CD4-positive, alpha-beta T cell treated with Interleukin-4 for 1 hour (primary cell): ENCODE data around the gene PHF20.
"Not testable (repeated sequence)": the region's sequence is repeated elsewhere in the genome, so short reads cannot be mapped to it uniquely, and the experiment has no call there.

Experiments
- DNase-seq, 2 donors: peaks; one replicate each; pipeline ENCODE4 v3.0.0-alpha.2; 2020 to 2022

PHF20 gene

DNA sequence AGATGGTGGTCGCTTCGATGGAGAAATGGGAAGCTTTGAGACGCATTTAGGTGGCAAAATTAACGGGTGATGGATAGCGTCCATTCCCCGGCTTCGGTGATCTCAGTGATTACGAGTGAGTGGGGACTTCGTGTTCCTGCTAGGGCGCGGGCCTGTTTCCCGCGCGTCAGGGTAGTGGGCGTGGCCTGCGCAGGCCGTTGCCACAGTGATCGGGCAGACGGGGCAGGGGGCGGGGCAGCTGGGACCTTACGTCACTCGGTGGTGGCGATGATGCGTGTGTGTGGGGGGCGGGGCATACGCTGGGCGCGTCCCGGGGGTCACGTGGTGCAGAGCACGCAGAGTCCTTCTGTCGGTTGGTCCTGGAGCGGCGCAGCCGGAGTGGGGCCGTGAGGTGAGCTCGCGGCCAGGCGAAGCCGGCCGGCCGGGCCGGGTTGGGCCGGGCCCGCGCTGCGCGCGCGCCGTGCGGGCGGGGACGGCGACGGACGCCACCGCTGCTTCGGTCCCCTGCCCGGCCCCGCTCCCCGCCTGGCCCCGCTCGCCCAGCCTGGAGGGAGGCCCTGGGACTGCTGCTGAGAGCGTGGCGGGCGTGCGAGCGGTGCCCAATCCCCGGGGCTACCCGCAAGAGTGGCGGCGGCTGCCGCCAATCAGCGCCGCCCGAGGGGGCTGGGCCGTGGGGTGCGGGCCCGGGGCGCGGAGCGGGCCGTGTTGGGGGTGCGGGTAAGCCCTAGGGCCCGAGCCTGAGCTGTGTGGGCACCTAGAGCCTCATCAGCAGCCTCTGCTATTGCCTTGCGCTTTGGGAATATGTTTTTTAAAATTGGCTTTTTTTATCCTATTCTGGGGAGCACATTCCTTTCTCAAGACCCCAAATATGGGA lies at the start of gene PHF20:
Gene PHF20 (plus strand): TSS at position 327 of the 874 bp plus-strand sequence. CDS start 29,508 bp downstream, outside the sequence.
- DNase-seq = peak; percentile 99 to 100

DNA sequence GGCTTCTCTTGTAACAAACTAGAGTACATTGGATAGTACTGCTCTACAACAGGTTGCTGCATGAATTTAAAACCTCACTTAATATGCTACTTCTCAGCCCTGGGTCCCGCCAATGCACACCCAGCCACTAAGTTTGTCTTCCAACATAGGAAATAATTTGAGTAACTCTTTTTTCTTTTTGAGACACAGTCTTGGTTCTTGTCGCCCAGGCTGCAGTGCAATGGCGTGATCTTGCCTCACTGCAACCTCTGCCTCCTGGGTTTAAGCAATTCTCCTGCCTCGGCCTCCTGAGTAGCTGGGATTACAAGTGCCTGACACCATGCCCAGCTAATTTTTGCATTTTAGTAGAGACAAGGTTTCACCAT lies 48.6 kb upstream of the PHF20 start:
- not testable (repeated sequence) for DNase-seq

DNA sequence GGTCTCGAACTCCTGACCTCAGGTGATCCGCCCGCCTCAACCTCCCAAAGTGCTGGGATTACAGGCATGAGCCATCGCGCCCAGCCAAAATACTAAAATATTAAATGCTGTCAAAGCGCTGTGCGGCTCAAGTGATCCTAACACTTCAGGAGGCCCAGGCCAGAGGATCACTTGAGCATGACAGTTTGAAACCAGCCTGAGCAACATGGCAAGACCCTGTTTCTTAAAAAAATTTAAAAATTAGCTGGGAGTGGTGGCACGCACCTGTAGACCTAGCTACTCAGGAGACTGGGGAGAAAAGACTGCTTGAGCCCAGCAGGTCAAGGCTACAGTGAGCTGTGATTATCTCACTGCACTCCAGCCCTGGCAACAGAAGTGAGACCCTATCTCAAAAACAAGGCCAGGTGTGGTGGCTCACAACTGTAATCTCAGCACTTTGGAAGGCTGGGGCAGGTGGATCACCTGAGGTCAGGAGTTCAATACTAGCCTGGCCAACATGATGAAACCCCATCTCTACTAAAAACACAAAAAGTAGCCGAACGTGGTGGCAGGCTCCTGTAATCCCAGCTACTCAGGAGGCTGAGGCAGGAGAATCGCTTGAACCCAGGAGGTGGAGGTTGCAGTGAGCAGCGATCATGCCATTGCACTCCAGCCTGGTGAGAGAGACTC lies 48.0 kb upstream of the PHF20 start:
- not testable (repeated sequence) for DNase-seq

DNA sequence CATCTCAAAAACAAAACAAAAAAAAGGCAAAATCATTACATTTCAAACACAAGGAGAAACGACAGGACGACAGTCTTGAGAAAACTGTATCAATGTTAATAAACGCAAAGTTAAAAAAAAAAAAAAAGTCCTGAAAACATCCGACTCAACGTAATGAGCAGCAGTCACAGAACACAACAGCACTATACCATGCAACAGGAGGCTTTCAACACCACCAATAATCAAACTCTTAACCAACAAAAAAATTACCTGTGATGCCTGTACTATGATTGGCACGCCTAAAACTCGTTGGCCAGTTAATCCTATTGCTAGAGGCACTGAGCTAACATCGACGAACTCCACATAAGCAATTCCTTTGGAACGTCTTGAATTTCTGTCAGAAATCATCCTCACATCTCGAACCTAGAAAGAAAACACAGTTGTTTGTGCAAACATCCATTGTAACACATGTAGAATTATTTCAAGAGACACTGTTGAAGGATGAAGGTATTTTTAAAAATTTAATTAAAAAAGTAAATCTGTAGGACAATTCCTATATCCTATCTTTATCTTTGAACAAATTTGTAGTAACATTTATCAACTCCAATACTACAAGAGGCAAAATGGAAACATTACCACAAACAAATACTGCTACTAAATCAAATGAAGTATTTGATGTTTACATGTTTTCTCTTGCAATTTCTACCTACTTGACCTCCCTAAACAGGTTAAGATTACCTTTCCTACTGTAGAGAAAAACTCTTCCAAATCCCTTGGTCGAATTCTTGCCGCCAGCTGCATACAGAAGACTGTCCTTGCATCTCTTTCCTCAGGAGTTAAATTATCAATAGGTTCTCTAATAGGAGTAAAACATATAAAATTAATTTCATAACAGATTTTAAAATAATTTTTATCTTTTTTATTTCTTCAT lies 47.2 kb upstream of the PHF20 start:
- DNase-seq = no peak

DNA sequence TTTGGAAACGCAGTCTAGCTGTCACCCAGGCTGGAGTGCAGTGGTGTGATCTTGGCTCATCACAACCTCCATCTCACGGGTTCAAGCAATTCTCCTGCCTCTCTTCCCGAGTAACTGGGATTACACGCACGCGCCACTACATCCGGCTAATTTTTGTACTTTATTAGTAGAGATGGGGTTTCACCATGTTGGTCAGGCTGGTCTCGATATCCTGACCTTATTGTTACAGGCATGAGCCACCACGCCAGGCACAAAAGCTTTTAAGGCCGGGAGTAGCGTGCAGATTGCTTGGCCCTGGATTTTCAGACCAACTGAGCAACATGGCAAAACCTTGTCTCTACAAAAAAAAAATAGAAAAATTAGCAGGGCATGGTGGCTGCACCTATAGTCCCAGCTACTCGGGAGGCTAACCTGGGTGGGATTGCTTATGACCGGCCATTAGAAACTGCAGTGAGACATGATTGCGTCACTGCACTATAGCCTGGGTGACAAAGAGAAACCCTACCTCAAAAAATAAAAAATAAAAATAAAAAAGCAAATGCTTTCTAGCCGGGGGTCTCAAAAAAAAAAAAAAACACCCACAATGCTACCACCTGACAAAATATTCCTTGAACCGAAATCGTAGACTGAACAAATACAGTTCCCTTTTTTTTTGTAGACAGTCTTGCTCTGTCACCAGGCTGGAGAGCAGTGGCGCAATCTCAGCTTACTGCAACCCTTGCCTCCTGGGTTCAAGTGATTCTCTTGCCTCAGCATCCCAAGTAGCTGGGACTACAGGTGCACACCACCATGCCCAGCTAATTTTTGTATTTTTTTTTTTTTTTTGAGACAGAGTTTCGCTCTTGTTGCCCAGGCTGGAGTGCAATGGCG lies 44.7 kb upstream of the PHF20 start:
- DNase-seq = peak in 1 of 2 donors; percentile 30

DNA sequence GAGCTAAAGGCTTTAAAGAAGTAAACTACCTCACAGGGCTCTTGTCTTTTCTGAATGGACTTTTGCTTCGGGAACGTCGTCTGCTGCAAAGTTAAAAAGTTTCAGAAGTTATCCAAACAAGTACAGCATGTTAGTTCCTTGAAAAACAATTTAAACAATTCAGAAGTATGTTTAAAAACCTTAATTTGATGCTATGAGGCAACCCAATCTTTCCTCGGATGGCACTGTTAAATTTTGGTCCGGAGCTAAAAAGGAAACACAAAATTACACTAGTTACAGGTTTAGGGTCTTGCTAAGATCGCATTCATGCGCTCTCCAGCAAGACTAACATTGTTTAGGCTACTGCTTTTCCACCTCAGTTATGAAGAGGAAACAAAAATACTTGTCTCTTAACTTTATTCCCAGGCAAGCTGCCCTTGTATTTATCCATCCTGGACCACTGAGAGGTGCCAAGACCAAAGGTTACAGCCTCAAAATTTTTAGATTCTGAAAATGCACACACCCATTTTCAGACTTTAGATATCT lies 42.5 kb upstream of the PHF20 start:
- no peak for DNase-seq

DNA sequence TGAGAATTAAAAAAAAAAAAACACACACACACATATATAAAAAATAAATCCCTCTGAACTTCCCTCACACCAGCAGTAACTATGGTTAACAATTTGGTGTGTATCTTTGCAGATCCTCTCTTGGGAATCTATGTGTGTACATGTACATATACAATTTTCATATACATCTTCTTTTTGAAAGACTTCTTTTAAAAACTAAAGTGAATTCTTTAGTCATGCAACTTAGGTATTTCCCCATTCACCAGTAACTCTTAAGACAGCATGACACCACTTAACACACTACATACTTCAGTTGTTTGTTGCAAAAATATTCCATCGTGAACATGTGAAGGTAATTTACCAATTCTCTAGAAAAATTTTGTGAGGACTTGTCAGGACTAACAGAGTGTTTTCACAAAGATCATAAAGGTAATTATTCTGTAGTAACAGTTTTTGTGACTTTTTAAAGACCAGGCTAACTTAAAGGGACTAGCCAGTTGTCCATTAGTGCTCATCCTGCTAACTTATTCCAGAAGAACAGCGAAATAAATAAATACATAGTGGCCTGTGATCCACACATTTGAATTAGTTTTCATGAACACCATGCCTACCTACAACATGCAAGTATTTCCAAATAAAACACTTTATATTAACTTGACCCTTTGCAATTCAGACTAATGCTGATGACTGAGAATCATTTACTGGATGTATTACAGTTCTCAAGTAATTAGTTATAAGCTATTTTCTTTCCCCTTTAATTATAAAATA lies 41.8 kb upstream of the PHF20 start:
- DNase-seq = no peak

DNA sequence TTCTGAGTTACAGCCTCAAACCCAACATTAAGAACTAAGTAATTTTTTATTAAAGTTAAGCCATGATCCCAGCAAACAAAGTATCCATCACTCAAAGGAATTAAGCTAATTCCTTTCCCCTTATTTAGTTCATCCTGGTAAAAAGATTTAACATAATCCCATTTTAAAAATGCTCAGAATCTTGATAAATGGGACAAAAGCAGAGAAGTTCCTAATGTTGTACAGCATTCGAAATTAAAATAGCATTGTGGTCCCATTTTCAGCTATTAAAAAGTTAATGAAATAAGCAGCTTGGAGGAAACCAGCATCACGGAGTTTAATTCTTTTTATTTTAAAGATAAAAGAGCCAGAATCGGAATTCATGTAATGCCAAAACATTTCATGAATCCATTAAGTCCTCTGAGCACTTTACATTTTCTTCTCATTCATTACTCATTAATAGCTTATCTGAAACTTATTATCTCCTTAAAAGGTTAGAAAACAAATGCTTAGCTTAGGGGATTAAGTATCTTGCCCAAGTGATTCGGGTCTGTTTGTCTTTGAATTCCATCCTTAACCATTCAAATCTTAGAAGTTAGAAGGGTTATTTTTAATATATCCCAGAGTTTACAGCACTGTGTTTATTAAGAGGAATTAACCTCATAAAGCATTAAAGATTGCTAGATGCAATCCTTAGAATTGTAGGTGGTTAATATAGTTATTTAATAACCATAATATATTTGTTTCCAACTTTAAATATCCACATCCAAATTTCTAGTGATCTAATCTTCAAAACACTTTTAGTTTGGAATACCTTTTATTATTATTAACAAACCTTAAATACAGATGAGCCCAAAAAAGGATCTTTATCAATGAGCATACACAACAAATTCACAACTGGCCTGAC lies 41.0 kb upstream of the PHF20 start:
- no peak for DNase-seq

DNA sequence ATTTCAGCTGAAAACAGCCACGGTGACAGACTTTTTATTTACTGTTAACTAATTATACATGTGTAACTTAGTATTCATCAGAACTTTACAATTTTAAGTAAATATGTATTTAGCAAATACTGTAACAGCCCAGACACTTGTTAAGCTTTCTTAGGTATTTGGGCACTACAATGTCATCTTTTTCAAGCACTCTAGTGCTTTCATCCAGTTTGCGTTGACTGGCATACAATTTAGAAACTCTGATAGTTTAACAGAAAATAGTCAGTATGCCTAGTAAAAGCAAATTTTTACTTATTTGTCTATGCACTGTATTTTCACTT lies 40.4 kb upstream of the PHF20 start:
- no peak for DNase-seq

DNA sequence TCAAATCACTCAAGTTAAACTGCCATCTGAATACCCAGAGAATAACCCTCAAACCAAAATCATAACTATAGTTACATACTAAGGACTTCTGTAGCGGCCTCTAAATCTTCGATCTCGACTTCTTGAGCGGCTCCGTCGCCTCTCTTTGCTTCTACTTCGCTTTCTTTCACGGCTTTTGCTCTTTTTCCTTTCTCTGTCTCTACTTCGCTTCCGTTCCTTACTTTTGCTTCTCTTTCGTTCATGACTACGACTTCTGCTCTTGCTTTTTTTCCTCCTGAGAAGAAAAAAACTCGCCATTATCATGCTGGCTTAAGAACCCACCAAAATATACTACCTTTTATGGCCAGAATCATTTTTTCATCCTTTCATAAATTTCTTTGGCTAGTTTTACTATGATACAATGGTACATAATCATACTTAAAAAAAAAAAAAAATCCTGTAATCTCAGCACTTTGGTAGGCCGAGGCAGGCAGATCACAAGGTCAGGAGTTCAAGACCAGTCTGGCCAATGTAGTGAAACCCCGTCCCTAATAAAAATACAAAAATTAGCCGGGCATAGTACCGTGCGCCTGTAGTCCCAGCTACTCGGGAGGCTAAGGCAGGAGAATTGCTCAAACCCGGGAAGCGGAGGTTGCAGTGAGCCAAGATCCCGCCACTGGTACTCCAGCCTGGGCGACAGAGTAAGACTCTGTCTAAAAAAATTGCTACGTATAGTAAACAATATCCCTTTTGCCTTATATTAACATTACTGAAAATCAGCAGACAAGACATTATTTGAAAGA lies 39.8 kb upstream of the PHF20 start:
- no peak for DNase-seq

DNA sequence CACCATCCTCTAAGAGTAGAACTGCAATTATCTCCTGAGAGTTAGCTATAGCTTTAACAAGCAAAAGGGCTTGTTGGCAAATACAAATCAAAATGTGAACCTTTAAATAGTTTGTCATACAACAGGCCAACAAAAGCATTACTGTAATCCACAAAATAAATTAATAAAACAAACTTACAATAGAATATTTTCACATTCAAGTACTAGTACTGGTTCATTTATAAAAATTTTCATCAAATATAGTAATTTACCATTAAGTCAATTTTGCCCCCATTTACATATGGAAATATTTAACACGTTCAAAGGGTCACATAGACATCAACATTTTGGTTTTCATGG lies 39.2 kb upstream of the PHF20 start:
- DNase-seq = no peak

DNA sequence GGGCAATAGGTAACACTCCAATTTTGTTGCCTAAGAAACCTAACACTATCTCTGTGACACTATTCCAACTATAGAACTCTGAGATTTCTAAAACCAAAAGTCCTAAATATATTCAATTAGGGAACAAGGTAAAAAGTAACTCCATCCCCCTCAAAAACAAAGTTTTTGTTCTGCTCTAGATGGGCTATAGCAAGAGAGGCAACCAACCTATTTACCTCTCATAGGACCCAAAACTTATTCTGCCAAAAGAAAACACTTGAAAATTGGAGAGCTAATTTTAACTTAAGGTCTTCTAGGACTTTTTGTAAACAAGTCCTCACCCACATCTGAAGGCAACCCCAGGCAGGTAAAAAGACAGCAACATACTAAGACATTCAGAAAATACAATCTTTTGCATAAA lies 37.4 kb upstream of the PHF20 start:
- no peak for DNase-seq

DNA sequence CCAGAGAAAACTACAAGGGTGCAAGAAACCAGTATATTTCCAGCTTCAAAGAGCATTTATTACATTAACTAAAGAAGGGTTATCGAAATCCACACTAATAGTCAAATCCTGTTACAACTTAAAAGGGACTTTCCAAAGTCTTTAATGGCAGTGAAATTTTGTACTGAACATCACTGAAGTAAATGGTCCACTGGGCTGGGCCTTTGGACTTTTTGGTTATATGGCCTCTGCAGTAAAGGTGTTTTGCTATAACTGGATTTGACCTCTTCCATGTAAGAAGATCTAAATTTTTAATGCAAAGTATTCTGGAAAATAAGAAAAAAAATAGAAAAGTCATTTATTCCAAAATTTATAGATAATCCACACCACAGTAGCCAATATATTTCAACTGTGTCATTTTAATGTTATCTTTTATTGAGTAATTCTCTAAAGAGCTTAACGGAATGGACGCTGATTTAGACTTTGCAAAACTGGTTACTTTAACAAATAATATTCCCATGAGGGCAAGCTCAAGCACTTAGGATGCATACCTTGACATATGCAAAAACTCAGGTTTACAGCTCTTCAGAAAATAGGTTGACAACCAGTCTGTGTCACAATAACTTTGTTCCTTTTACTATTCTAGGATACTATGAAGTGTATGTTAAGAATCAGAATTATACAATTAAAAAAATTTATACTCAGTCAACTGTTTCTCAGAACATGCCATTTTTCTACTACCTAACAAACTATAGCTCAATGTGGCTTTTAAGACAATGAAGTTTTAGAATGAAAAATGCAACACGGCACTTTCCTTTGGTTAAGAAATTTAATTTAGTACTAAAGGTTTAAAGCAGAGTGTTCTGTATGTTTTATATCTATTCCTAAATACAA lies 36.8 kb upstream of the PHF20 start:
- no peak for DNase-seq

DNA sequence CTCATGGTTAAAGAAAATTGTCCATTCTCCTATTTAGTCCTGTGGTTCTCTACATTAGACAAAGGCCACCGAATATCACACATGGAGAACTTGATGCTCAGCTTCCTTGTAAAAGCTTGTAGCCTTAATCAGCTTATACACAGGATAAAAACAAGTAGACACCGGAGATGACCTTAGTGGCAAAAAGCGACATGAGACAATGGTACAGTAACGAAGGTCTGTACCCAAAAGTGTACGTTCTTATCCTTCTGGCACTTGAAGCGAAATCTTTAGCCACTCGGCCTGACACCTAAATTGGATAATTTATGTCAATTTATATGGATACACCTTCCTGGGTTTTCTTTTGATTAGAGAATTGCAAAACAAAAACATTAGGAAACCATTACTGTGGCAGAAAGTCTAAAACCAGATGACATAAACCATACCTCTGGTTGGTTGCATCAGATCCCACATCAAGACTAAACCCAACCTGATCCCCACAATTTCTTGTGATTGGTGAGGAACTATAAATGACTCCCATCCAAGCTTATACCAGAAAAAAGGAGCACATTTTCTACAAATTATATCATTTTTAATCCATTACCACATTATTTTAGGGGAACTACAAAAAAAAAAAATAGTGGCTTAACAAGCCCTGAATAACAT lies 35.9 kb upstream of the PHF20 start:
- DNase-seq = no peak

DNA sequence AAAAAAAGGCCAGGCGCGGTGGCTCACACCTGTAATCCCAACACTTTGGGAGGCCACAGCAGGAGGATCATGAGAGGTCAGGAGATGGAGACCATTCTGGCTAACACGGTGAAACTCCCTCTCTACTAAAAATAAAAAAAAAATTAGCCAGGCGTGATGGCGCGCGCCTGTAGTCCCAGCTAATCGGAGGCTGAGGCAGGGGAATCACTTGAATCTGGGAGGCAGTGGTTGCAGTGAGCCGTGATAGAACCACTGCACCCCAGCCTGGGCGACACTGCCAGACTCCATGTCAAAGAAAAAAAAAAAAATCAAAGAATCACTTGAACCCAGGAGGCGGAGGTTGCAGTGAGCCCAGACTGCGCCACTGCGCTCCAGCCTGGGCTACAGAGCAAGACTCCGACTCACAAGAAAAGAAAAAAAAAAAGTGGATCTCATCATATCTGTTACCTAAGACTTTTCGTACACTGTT lies 33.9 kb upstream of the PHF20 start:
- DNase-seq = no peak

DNA sequence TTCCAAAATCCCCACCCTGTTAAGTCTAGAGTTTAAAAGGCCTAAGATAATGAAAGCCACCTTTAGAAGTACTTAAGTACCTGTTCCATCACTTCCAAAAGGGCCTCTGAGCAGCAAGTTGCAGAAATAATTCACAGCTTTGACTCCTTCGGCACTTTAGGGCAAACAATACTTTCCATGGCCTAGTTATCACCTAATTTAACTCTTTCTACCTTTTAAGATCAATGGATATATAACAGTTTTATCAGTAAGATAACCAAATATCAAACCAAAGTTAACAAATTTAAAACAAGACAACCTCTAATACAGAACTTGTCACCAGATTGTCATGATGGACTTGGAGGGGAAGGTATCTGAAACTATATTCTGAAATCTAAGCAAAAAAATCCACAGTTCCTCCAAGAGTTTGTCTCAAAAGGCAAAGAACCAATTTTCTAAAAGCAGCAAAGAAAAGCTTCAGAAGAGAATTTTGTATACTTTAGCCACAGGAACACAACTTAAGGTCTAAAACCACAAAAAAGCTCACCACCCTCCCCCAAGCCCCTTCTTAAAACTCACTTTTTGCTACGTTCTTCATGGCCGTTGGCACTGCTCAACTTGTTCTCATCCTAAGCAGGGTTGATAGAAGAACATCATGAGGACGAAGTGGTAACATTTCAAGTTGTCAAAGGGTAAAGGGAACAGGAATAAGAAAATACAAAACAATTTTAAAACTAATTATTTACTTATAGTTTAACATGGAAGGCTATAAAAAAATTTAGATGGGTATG lies 33.2 kb upstream of the PHF20 start:
- no peak for DNase-seq
